Nephron progenitor cell (in vitro differentiated cells): Measurements from ENCODE around the gene TREML2.
A peak's percentile ranks its signal among the peaks of the same experiment; 100 is the strongest.

Experiments used
- DNase-seq: peaks from one replicate; pipeline ENCODE4 v3.0.0; 2021
- H3K27ac Mint-ChIP-seq: 2 replicates; pipeline ENCODE4 v1.8.0; 2021; ENCODE audit warnings: mild to moderate bottlenecking, moderate library complexity, mixed read lengths
- H3K27me3 Mint-ChIP-seq: 2 replicates; pipeline ENCODE4 v1.8.0; 2021; ENCODE audit warnings: mild to moderate bottlenecking, low read depth, mixed read lengths; ENCODE audit not compliant: poor library complexity
- H3K36me3 Mint-ChIP-seq: 2 replicates; pipeline ENCODE4 v1.8.0; 2021; ENCODE audit warnings: low read depth, mixed read lengths
- H3K4me1 Mint-ChIP-seq: 2 replicates; pipeline ENCODE4 v1.8.0; 2021; ENCODE audit warnings: mixed read lengths
- H3K4me3 Mint-ChIP-seq: 2 replicates; pipeline ENCODE4 v1.8.0; 2021; ENCODE audit warnings: mild to moderate bottlenecking, moderate library complexity, mixed read lengths
- H3K9me3 Mint-ChIP-seq: 2 replicates; pipeline ENCODE4 v1.8.0; 2021; ENCODE audit warnings: mild to moderate bottlenecking, moderate library complexity, mixed read lengths
- CTCF ChIP-seq: fragments of 200-600 bp; sonication (generic); IDR thresholded peaks from 2 replicates; pipeline ENCODE4 v1.5.0; 2021; ENCODE audit warnings: antibody characterized with exemption

Gene TREML2

GRCh38 chr6:41187924-41188886, 12.7 kb downstream of the TREML2 start:
- H3K9me3 Mint-ChIP-seq = peaks cover 15% of the 10 kb centered on the region
- no peak for TF ChIP-seq CTCF
- H3K4me3 Mint-ChIP-seq = no peak overlapping the region
- H3K27me3 Mint-ChIP-seq = peaks cover 39% of the 10 kb centered on the region
- H3K36me3 Mint-ChIP-seq = no peaks in the 10 kb centered on the region
- DNase-seq = no peak
- H3K27ac Mint-ChIP-seq = no peak overlapping the region
- no peaks in the 10 kb centered on the region for H3K4me1 Mint-ChIP-seq

- peaks cover 25% of the 10 kb centered on the region for H3K27me3 Mint-ChIP-seq
- no peak for DNase-seq
- no peak overlapping the region for H3K4me3 Mint-ChIP-seq
- no peak for TF ChIP-seq CTCF
- peaks cover 4% of the 10 kb centered on the region for H3K4me1 Mint-ChIP-seq
- no peaks in the 10 kb centered on the region for H3K36me3 Mint-ChIP-seq
- peaks cover 15% of the 10 kb centered on the region for H3K9me3 Mint-ChIP-seq
- H3K27ac Mint-ChIP-seq = no peak overlapping the region
These were observed 14.9 kb downstream of the TREML2 start for GRCh38 chr6:41186031-41186562.

- no peak for TF ChIP-seq CTCF
- peaks cover 27% of the 10 kb centered on the region for H3K27me3 Mint-ChIP-seq
- H3K36me3 Mint-ChIP-seq = no peaks in the 10 kb centered on the region
- H3K4me1 Mint-ChIP-seq = peaks cover 7% of the 10 kb centered on the region
- H3K4me3 Mint-ChIP-seq = no peak overlapping the region
- DNase-seq = no peak
- peaks cover 6% of the 10 kb centered on the region for H3K9me3 Mint-ChIP-seq
- H3K27ac Mint-ChIP-seq = no peak overlapping the region
These were observed 16.2 kb downstream of the TREML2 start for GRCh38 chr6:41184761-41185160.

GRCh38 chr6:41182069-41183034, 18.6 kb downstream of the TREML2 start:
- Mint-ChIP-seq H3K27ac (no peak overlapping the region), H3K9me3 (no peaks in the 10 kb centered on the region), H3K4me1 (peaks cover 9% of the 10 kb centered on the region), H3K4me3 (no peak overlapping the region), H3K27me3 (peaks cover 23% of the 10 kb centered on the region), H3K36me3 (no peaks in the 10 kb centered on the region)
- TF ChIP-seq CTCF = peak; percentile 50
- DNase-seq = peak; percentile 23

- Mint-ChIP-seq H3K4me3 (no peak overlapping the region), H3K27me3 (peaks cover 20% of the 10 kb centered on the region), H3K36me3 (no peaks in the 10 kb centered on the region), H3K27ac (no peak overlapping the region), H3K4me1 (peaks cover 9% of the 10 kb centered on the region), H3K9me3 (no peaks in the 10 kb centered on the region)
- DNase-seq = no peak
- no peak for TF ChIP-seq CTCF
These were observed 19.4 kb downstream of the TREML2 start for GRCh38 chr6:41181566-41181965.
